ENCODE results near the gene ACYP1.

Gene ACYP1

DNA sequence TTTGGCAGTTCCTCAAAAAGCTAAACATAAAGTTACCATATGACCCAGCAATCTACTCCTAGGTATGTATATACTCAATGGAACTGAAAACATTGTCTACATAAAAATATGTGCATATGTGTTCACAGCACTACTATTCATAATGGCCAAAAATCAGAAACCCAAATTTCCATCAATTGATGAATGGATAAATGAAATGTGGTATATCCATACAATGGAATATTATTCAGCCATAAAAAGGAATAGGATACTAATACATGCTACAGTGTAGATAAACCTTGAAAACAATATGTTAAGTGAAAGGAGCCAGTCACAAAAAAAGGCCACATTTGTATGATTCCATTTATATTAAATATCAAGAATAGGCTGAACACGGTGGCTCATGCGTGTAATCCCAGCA, 3.4 kb downstream of the ACYP1 start:
- no peak for DNase-seq (ENCODE audit: extremely low read depth, low read depth)
- TF ChIP-seq, protein P1, sequence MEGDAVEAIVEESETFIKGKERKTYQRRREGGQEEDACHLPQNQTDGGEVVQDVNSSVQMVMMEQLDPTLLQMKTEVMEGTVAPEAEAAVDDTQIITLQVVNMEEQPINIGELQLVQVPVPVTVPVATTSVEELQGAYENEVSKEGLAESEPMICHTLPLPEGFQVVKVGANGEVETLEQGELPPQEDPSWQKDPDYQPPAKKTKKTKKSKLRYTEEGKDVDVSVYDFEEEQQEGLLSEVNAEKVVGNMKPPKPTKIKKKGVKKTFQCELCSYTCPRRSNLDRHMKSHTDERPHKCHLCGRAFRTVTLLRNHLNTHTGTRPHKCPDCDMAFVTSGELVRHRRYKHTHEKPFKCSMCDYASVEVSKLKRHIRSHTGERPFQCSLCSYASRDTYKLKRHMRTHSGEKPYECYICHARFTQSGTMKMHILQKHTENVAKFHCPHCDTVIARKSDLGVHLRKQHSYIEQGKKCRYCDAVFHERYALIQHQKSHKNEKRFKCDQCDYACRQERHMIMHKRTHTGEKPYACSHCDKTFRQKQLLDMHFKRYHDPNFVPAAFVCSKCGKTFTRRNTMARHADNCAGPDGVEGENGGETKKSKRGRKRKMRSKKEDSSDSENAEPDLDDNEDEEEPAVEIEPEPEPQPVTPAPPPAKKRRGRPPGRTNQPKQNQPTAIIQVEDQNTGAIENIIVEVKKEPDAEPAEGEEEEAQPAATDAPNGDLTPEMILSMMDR (IDR thresholded peaks at IDR 0.05; ENCODE audit: low read depth, low read length), result no peak

DNA sequence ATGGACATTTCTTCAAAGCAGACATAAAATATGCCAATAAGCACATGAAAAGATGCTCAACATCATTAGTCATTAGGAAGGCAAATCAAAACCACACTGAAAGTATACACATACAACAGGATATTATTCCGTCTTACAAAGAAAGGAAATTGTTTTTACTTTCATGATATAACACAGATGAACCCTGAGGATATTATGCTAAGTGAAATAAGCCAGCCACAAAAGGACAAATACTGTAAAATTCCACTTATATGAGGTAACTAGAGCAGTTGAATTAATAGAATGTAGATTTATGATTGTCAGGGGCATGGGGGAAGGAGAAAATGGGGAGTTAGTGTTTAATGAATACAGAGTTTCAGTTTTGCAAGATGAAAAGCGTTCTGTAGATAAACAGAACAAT, 4.2 kb downstream of the ACYP1 start:
- TF ChIP-seq, protein P1 (IDR thresholded peaks at IDR 0.05; ENCODE audit: low read depth, low read length), result no peak
- no peak for DNase-seq (ENCODE audit: extremely low read depth, low read depth)

DNA sequence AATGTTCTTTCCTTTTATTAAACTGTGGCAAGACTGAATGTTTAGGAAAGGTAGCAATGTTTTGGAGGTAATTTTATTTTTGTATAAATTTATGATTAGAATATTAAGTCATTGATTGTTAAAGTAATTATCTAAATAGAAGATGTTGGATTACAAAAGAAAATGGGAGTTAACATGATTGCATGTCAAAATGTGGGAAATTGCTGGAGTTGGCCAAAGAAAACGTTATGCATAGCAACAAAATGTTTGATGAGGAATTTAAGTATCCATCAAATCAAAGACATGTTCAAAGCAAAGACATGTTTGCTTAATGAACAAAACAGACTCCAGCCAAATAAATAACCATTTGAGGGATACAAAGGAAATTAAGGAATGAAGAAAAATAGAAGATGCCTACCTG, 9.4 kb downstream of the ACYP1 start:
- DNase-seq (ENCODE audit: extremely low read depth, low read depth), result no peak
- TF ChIP-seq, protein P1 (IDR thresholded peaks at IDR 0.05; ENCODE audit: low read depth, low read length), result no peak

DNA sequence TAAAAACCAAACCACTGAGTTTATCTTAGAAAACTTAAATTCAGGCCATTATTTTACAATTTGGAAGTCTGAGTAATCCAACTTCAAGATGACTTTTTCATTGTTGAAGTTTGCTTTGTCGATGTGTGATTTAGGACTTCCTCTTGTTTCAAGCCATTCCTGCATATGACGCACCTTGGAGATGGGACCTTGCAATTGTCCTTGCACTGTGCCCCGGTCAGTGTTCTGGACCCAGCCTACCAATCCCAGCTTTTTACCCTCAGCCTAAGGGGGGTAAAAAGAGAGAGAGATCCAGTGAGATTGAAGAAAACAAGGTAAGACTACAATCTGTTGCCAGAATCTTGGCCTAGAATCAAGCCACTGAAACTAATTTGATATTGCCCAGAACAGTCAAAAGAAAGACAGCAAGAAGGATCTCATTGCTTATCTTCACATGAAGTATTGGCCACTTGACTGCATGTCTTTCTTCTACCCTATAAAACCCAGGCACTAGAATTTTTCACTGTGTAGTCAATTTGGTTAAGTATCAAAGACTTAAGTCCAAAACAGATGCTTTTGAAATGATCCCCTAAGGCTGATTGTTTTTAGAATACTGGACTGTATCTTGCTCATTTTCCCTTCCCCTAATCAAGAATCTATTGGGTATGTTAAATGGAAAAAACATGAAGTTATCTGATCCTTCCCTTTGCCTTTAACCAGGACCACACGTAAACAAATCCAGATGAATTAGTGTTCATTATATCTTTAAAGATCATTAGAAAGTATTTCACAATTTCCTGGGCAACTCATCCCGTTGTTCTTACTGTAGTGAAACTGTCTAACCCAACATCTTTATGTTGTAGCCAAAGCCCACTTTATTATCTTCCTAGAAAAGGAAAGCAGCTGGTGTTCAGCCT, 10.2 kb downstream of the ACYP1 start:
- peak; percentile 89 for DNase-seq (ENCODE audit: extremely low read depth, low read depth)
- TF ChIP-seq, protein P1 (IDR thresholded peaks at IDR 0.05; ENCODE audit: low read depth, low read length), result no peak

DNA sequence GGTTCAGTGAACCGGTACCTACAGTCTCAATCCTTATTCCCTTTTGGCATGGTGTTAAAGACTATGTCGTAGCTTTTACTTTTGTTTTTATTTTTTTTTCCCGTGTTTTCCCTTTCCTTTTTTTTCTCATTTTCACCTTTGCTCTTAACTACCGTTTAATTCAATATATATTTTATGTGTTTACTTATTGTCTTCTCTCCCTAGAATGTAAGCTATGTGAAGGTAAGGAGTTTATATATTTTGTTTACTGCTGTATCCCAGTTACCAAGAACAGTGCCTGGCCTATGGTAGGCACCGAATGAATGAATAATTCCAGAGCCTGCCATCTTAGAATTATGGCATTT, 12.3 kb downstream of the ACYP1 start:
- no peak for DNase-seq (ENCODE audit: extremely low read depth, low read depth)
- TF ChIP-seq, protein P1 (IDR thresholded peaks at IDR 0.05; ENCODE audit: low read depth, low read length), result no peak

DNA sequence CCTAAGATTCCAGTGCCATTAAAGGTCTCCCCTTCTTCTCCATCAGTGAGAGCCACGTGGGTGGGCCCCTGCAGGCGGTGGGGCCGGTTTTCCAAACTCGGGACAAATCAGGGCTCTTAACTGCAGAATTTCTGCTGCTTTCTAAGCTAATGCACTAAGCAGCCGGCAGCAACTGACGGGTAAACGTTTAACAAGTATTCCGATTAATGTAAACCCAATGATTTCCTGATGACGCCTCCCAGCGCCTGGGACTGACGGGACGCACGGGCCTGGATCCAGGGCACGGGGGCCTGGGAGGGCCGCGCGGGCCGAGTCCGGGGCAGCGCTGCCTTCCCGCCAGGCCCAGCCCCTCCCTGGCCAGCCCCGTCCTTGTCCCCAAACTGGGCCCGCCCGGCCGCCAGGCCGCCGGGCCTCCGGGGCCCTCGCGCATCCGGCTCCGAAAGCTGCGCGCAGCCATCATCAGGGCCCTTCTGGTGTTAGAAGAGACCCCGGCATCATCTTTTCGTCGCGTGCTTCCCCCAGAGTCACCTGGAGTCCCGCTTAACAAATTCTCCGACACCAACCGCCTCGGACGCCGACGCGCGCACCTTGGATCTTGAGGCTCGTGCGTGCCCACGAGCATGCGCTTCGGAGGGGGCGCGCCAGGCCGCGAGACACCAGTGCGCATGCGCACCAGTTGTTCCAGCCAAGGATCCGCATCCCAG, 12.8 kb downstream of the ACYP1 start, which contains the start of gene MLH3:
TSS of gene MLH3 (minus strand) at position 616 of the 704 bp plus-strand sequence. CDS start 1,812 bp downstream, outside the sequence.
- TF ChIP-seq, protein P1 (IDR thresholded peaks at IDR 0.05; ENCODE audit: low read depth, low read length), result no peak
- no peak for DNase-seq (ENCODE audit: extremely low read depth, low read depth)

DNA sequence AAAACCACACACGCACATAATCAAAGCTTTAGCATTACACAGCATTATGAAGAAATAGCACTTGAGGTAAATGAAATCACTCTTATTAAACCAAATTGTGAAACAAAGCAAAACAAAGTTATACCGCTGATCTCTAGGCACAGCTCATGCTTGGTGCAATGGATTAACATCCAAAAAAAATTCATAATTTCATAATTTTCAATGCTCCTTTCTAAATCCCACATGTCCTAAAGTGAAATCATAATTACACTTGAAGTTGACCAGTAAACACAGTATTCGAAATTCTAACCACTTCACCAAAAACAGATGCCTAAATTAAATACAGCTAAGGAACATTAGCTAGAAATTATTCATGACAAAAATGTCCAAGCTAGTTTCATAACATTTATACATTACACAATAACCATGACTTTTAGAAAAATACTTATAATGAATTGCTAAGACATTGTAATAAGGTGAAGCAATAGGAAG, 14.1 kb downstream of the ACYP1 start:
- TF ChIP-seq, protein P1 (IDR thresholded peaks at IDR 0.05; ENCODE audit: low read depth, low read length), result no peak
- peak; percentile 93 for DNase-seq (ENCODE audit: extremely low read depth, low read depth)
